DOHH2 (cell line): ENCODE data around the gene XAF1.

Experiments used
- H3F3A ChIP-seq: fragments of 200-600 bp; sonication (generic), shearing (Covaris generic); 2 replicates; pipeline ENCODE4 v1.6.0; 2016; ENCODE audit warnings: antibody characterized with exemption, mild to moderate bottlenecking; ENCODE audit not compliant: control insufficient read depth, insufficient read depth
- H3K27ac ChIP-seq: fragments of 200-600 bp; sonication (generic); 2 replicates; pipeline ENCODE4 v1.5.1; 2014; ENCODE audit warnings: low read depth, mild to moderate bottlenecking, low read length, moderate library complexity
- H3K27me3 ChIP-seq: fragments of 200-600 bp; sonication (generic); 2 replicates; pipeline ENCODE4 v1.6.1; 2014; ENCODE audit warnings: mild to moderate bottlenecking, low read length, mixed read lengths; ENCODE audit not compliant: control insufficient read depth
- H3K36me3 ChIP-seq: fragments of 200-600 bp; sonication (generic); 2 replicates; pipeline ENCODE4 v1.6.1; 2014; ENCODE audit warnings: mild to moderate bottlenecking, low read length, moderate library complexity, mixed read lengths; ENCODE audit not compliant: control insufficient read depth
- H3K4me1 ChIP-seq: fragments of 200-600 bp; sonication (generic); 2 replicates; pipeline ENCODE4 v1.6.1; 2014; ENCODE audit warnings: mild to moderate bottlenecking, low read length, mixed read lengths; ENCODE audit not compliant: control insufficient read depth
- H3K4me2 ChIP-seq: fragments of 200-600 bp; sonication (generic); 2 replicates; pipeline ENCODE4 v1.6.0; 2014; ENCODE audit warnings: mild to moderate bottlenecking, low read length, moderate library complexity
- H3K4me3 ChIP-seq: fragments of 200-600 bp; sonication (generic); 2 replicates; pipeline ENCODE4 v1.5.1; 2014; ENCODE audit warnings: mild to moderate bottlenecking, low read length, mixed read lengths
- H3K79me2 ChIP-seq: fragments of 200-600 bp; sonication (generic); 2 replicates; pipeline ENCODE4 v1.6.1; 2014; ENCODE audit warnings: mild to moderate bottlenecking, low read length, mixed read lengths; ENCODE audit not compliant: control insufficient read depth
- H3K9me2 ChIP-seq: fragments of 200-600 bp; sonication (generic); replicated peaks from 2 replicates; pipeline ENCODE4 v1.6.1; 2014; ENCODE audit warnings: mild to moderate bottlenecking, low read length, mixed read lengths; ENCODE audit not compliant: control insufficient read depth
- H3K9me3 ChIP-seq: fragments of 200-600 bp; sonication (generic); 2 replicates; pipeline ENCODE4 v1.6.1; 2014; ENCODE audit warnings: antibody characterized with exemption, low read length, mixed read lengths; ENCODE audit not compliant: control insufficient read depth, insufficient read depth
- H4K20me1 ChIP-seq: fragments of 200-600 bp; sonication (generic); 2 replicates; pipeline ENCODE4 v1.6.0; 2014; ENCODE audit warnings: low read depth, mild to moderate bottlenecking, antibody characterized with exemption, low read length, moderate library complexity; ENCODE audit not compliant: control insufficient read depth, insufficient read depth
- CTCF ChIP-seq: fragments of 200-600 bp; sonication (generic); IDR thresholded peaks from one replicate; pipeline ENCODE4 v1.5.1; 2014; ENCODE audit warnings: antibody characterized with exemption, mild to moderate bottlenecking, low read depth, low read length; ENCODE audit not compliant: poor library complexity, severe bottlenecking
- EZH2phosphoT487 ChIP-seq: fragments of 200-600 bp; sonication (generic); IDR thresholded peaks from 2 replicates; pipeline ENCODE4 v1.6.1; 2017; ENCODE audit warnings: borderline replicate concordance, mild to moderate bottlenecking, antibody characterized with exemption, low read length, moderate library complexity, mixed read lengths

XAF1 gene

GRCh38 chr17:6755731-6756184 lies at the start of gene XAF1:
Gene XAF1, plus strand, starts transcription at chr17:6756046. Its CDS starts 33 bp downstream, at chr17:6756079.
- no peaks in the 10 kb centered on the region for H3K36me3 ChIP-seq
- no peak for TF ChIP-seq EZH2phosphoT487
- TF ChIP-seq CTCF: no peak
- no peaks in the 10 kb centered on the region for H3K79me2 ChIP-seq
- H3K4me2 ChIP-seq: peak within 1 kb of the TSS; percentile 31
- H3K4me3 ChIP-seq: no peak within 1 kb of the TSS
- no peaks in the 10 kb centered on the region for H4K20me1 ChIP-seq
- H3K4me1 ChIP-seq: no peaks in the 10 kb centered on the region
- H3K9me3 ChIP-seq: no peaks in the 10 kb centered on the region
- H3F3A ChIP-seq: no peaks in the 10 kb centered on the region
- no peak within 1 kb of the TSS for H3K27ac ChIP-seq
- peaks cover 19% of the 10 kb centered on the region for H3K27me3 ChIP-seq
- no peaks in the 10 kb centered on the region for H3K9me2 ChIP-seq

- no peak overlapping the region for H3K4me3 ChIP-seq
- H3K4me1 ChIP-seq: no peaks in the 10 kb centered on the region
- TF ChIP-seq CTCF: no peak
- no peak for TF ChIP-seq EZH2phosphoT487
- no peaks in the 10 kb centered on the region for H3K36me3 ChIP-seq
- H3K9me2 ChIP-seq: no peaks in the 10 kb centered on the region
- H3K27me3 ChIP-seq: no peaks in the 10 kb centered on the region; the same call in 1 of the 2 replicates
- H3K4me2 ChIP-seq: no peak overlapping the region
- no peaks in the 10 kb centered on the region for H3K9me3 ChIP-seq
- no peak overlapping the region for H3K27ac ChIP-seq
- no peaks in the 10 kb centered on the region for H4K20me1 ChIP-seq
- no peaks in the 10 kb centered on the region for H3K79me2 ChIP-seq
- no peaks in the 10 kb centered on the region for H3F3A ChIP-seq
These were observed 49.3 kb upstream of the XAF1 start for GRCh38 chr17:6706499-6706898.

GRCh38 chr17:6706996-6707395 lies 48.9 kb upstream of the XAF1 start:
- TF ChIP-seq EZH2phosphoT487 (no peak), CTCF (no peak)
- no peaks in the 10 kb centered on the region for H3K9me3 ChIP-seq

More at GRCh38 chr17:6706996-6707395, 48.9 kb upstream of the XAF1 start:
- no peaks in the 10 kb centered on the region for H3K4me1 ChIP-seq
- H3K27me3 ChIP-seq: no peaks in the 10 kb centered on the region; the same call in 1 of the 2 replicates
- no peaks in the 10 kb centered on the region for H3F3A ChIP-seq
- H3K36me3 ChIP-seq: no peaks in the 10 kb centered on the region
- H4K20me1 ChIP-seq: no peaks in the 10 kb centered on the region
- H3K27ac ChIP-seq: no peak overlapping the region
- no peak overlapping the region for H3K4me2 ChIP-seq
- H3K9me2 ChIP-seq: no peaks in the 10 kb centered on the region
- H3K4me3 ChIP-seq: no peak overlapping the region
- no peaks in the 10 kb centered on the region for H3K79me2 ChIP-seq
